Measurements from ENCODE around the gene DESI2.

DNA sequence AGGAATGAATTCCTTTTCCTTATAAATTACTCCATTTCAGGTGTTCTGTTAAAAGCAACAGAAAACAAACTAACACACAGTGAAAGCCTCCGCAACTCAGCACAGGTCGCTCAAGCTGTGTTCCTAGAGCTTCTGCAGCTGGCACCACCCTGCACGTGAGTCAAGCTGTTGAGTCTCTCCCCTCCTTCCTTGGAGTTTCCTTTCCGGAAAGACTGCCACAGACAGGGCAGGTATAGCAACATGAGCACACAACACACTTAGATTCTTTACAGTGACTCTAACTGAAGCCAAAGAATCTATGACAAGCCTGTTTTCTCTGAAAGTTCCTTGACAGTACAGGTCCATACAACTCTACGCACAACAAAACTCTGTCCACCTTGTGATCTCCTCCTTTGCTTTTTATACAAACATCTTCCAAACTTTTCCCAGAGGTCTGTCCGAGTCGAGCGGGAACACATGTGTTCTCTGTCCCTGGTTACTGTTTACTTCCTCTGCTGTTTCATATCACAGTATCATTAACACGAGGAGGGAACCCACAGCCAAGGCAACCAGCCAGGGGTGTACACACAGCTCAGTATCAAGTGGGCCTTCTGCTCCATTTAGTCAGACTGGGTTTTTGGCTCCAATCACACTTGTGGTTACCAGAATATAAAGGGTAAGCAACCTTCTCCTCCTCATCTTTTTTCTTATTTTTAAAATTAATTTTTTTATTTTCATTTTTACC is 38.7 kb upstream of the DESI2 start:
- TF ChIP-seq, protein P1, sequence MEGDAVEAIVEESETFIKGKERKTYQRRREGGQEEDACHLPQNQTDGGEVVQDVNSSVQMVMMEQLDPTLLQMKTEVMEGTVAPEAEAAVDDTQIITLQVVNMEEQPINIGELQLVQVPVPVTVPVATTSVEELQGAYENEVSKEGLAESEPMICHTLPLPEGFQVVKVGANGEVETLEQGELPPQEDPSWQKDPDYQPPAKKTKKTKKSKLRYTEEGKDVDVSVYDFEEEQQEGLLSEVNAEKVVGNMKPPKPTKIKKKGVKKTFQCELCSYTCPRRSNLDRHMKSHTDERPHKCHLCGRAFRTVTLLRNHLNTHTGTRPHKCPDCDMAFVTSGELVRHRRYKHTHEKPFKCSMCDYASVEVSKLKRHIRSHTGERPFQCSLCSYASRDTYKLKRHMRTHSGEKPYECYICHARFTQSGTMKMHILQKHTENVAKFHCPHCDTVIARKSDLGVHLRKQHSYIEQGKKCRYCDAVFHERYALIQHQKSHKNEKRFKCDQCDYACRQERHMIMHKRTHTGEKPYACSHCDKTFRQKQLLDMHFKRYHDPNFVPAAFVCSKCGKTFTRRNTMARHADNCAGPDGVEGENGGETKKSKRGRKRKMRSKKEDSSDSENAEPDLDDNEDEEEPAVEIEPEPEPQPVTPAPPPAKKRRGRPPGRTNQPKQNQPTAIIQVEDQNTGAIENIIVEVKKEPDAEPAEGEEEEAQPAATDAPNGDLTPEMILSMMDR (IDR thresholded peaks at IDR 0.05): no peak
- TF ChIP-seq POLR2A (IDR thresholded peaks at IDR 0.05): no peak
- no peak for TF ChIP-seq EP300 (IDR thresholded peaks at IDR 0.05)
- no peak for TF ChIP-seq POLR2AphosphoS5 (IDR thresholded peaks at IDR 0.05)

All from gastroesophageal sphincter (tissue), 3 donors.